SHP77 treated with DMSO at 0.1 percent for 48 hours (cell line): Measurements from ENCODE around the gene ITGB1.
"Not testable (repeated sequence)": the region's sequence is repeated elsewhere in the genome, so short reads cannot be mapped to it uniquely, and the experiment has no call there.

Source experiments
- DNase-seq: peaks from one replicate; lab custom pipeline; 2025; lab: John Stamatoyannopoulos, UW

The ITGB1 gene

DNA sequence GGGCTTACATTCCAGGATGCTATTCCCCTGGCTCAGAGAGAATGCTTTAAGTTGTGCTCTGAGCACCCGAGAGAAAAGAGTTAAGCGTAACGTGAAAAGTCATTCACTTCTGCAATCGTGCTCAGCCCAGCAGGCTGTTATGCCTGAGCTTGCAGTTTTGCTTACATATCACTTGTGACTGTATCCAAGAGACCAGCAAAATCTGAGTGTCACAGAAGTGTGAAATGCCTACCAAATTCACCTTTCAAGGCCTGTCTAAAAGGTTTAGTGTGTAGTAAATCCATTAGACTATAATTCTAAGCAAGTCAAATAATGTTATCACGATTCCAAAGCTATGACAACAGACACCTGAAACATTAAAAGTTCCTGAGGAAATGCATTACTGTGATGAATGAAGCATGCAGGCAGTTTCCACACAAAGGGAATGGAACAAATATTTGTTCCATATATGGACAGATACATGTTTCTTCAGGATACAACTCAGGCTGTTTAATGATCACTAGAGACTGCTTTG, 20.1 kb downstream of the ITGB1 start:
- DNase-seq, result no peak

DNA sequence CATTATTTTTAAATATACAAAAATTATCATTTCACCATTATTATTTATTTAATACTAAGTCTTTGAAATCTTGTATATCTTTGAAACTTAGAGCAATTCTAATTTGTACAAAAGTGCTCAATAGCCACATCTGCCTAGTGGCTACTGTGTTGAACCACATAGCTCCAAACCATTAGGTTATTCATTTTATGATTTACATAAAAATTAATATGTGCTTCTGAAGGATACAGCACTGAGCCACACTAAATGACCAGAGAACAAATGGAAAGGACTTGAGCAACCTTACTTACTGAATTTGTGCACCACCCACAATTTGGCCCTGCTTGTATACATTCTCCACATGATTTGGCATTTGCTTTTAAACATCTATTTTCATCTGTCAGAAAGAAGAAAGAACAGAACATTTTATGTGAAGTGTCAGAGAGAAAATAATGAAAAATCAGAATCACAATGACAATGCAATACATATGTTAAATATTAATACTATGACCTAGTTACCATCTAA, 25.8 kb downstream of the ITGB1 start:
- DNase-seq, result no peak

DNA sequence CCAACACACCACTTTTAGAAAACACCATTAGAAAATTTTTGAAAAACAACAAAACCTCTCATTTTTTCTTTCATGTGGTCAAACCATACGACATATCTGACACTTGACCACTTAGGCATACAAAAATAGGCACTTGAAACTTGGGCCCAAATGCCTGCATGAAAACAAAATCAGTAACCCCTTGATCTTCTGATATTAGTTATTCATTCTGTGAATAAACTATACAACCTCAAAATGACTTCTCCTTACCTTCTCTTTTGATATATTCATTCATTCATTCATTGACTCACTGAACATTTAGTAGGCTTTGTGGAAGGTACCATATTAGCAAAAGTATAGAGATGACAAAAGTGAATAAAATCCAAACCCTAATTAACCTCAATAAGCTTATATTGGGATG, 26.4 kb downstream of the ITGB1 start:
- no peak for DNase-seq

DNA sequence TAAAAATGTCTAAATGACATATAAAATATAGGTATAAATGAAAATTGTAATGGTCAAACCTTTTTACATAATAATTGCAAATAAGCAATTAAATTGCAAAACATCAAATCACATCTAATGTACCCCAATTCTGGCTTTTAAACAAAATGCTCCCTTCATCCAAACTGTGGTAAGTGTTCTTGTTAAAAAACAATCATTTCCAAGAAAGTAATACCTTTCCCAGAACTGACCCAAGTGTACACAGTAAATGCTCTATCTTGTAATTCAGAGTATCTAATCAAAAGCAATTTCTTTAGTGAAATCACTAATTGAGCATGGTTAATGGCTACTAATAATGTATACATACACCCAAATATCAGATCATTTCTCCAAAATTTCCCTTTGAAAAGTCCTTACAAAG, 28.0 kb downstream of the ITGB1 start:
- DNase-seq, result no peak

DNA sequence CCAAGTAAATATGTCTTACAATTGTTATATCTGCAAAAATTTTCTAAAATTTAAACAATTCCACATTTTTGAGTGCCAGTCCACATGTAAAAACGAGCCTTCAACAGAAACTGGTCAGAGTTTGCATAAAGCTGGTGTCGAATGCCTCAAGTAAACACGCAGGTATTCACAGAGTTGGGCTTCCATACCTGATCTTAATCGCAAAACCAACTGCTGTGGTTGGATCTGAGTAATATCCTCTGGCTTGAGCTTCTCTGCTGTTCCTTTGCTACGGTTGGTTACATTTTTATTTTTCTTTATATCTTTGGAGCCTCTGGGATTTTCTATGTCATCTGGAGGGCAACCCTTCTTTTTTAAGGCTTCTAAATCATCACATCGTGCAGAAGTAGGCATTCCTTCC, 28.4 kb downstream of the ITGB1 start:
- no peak for DNase-seq

DNA sequence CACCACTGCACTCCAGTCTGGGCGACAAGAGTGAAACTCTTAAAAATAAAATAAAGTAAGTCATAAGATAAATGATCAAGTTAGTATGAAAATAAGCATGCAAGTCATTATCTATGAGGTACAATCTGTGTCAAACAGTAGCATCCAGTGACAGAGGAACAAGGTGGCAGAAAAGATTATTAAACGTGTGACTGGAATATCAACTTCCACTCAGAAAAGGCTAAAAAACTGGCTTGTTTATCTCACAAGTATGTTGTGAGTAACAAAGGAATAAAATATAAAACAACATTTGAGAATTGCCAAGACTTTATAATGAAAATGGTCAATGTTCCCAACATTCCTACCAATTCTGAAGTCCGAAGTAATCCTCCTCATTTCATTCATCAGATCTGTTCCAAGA, 30.3 kb downstream of the ITGB1 start:
- no peak for DNase-seq

DNA sequence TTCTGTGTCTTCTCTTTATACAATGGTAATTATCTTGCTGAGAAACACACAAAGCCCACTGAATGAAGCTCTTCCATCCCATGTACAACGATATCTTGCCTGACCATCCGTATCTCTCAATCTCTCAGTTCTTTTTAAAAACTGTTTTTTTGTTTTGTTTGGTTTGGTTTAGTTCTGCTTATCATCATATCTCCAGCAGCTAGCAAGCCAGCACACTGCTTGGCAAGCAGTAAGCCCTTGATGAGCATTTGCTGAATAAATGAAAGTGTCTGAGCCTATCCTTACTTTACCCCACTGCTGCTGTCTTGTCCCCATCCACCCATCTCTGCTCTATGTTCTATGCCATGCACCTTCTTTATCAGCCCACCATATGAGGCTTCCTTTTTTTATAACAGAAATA, 34.2 kb downstream of the ITGB1 start:
- no peak for DNase-seq

DNA sequence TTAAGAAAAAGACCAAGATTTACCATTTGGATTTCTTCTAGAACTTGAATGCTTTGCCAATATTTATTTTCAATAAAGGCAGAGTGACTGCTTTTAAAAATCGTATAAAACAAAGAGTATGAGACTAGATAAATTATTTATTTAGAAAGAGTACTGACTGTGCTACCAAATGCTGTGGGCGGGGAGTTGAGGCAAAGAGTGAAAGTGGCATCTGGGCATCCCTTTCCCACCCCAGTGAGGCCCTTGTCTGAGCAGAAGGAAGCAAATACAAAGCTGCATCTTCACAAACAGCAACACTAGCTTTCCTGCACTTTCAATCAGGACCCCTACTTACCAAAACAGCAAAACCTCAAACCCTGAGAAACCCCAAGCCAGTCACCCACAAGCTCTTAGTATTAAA, 34.9 kb downstream of the ITGB1 start:
- no peak for DNase-seq

DNA sequence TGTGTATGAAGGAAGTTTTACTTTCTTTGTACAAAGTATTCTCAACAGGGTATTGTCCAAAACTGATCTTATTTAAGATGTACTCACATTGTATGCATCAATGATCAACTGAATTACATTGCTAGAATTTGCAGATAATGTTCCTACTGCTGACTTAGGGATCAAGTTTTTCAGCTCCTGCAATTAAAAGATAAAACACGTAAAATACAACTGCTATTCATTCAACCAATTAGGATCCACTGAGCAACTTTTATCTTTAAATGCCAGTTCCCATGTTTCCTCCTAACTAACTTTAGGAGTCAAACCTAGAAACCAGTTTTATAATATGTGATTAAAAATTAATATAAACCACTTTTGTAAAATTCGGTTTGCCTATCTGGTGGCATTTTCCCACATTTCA, 35.9 kb downstream of the ITGB1 start:
- no peak for DNase-seq

DNA sequence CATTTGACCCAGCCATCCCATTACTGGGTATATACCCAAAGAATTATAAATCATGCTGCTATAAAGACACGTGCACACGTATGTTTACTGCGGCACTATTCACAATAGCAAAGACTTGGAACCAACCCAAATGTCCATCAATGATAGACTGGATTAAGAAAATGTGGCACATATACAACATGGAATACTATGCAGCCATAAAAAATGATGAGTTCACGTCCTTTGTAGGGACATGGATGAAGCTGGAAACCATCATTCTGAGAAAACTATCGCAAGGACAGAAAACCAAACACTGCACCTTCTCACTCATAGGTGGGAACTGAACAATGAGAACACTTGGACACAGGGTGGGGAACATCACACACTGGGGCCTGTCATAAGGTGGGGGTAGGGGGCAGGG, 40.2 kb downstream of the ITGB1 start:
- not testable (repeated sequence) for DNase-seq

DNA sequence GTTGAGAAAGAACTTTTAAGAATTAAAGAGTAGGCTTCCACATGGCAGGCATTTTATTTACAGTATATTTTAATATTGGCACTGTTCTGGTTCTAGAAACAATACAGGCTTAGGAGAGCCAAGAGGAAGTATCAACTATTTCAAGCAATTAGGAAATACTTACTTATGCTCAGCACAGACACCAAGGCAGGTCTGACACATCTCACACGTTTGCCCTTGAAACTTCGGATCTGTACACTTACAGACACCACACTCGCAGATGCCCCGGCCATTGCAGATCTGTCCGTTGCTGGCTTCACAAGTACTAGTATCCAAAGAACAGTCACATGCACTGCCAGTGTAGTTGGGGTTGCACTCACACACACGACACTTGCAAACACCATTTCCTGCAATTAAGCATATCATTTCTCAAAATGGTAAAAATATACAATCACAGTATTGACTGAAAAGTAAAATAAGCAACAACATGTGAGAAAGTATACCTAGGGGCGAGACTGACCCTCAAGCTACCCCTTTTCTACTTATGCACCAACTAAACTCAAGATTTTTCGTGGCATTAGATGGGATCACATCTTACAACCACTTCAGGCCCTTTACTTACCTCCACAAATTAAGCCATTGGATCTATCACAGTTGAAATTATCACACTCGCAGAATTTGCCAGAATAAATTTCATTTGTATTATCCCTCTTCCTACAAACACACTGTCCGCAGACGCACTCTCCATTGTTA, 46.6 kb downstream of the ITGB1 start:
- no peak for DNase-seq

DNA sequence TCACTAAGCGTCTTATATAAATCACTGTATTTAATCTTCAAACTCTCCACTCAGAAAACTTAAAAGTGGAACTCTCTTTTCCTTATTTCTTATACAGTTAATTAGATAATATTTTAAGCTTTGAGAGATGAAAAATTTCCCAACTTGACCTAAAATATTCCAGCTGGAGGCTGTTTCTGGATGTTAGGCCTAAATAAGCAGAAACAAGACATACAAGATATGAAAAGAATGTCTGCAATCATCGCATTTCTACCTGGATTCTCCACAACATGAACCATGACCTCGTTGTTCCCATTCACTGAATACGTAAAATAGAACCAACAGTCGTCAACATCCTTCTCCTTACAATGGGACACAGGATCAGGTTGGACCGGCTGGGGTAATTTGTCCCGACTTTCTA, 48.1 kb downstream of the ITGB1 start:
- DNase-seq, result not testable (repeated sequence)

DNA sequence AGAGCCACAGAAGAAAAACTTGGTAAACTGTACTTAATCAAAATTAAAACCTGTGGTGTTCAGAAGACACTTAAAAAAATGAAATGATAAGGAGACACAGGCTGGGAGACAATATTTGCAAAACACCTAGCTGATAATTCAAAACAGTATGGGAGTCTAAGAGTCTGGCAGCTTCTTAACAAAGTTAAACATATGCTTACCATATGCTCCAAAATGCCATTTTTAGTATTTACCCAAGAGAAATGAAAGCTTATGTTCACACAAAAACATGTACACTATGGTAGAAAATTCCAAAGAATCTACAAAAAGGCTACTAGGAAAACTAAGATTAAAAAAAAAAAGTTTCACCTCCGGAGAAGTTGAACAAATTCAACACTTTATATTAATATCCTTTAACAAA, 48.6 kb downstream of the ITGB1 start:
- DNase-seq, result no peak

DNA sequence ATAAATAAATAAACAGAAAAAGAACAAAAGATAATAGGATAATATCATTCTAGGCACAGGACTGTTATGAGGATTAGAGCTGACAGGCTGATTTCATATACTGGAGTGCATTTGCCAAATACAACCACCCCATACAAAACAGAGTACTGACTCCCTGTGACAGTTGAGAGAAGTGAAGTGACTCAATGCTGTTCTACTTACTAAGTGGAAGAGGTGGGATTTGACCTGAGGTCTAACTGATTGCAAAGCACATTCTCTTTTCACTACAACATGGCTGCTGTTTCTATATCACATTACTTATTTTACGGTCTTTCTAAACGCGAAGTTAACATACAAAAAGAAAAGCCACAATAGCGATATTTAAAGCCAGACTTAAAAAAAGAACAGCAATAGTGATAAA, 51.4 kb downstream of the ITGB1 start:
- no peak for DNase-seq

DNA sequence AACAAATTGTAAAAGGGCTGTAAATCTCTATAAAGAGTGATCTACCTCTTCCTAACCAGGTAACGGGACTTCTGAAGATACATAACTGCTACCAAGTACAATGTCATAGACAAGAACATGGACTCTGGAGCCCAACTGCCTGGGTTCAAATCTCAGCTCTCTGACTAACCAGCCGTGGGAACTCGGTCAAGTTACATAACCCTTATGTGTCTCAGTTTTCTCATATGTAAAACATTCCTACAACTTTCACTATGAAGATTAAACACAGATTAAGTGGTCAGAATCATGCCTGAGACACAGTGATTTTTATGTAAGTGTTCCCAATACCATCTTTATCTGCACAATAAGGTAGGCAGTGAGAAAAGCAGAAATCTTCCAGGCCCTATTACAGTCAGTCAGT, 52.6 kb downstream of the ITGB1 start:
- DNase-seq, result no peak

DNA sequence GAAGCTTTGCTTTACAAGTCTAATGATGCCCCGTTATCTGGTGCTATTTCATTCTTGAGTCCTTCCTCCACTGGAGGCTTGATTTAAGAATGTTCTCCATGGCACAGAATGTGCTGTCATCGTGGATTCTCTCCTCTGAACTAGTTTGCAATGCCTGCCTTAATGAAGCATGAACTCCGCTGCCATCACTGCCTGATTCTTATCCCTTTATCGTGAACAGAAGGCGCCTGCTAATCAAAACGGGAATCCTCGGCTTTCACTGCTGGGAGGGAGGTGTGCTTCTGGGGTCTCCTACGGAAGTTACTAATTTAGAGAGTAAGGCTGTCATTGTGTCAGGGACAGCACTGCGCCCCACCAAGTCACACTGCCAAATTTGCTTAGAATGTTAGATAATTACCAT, 56.2 kb downstream of the ITGB1 start:
- DNase-seq, result no peak

DNA sequence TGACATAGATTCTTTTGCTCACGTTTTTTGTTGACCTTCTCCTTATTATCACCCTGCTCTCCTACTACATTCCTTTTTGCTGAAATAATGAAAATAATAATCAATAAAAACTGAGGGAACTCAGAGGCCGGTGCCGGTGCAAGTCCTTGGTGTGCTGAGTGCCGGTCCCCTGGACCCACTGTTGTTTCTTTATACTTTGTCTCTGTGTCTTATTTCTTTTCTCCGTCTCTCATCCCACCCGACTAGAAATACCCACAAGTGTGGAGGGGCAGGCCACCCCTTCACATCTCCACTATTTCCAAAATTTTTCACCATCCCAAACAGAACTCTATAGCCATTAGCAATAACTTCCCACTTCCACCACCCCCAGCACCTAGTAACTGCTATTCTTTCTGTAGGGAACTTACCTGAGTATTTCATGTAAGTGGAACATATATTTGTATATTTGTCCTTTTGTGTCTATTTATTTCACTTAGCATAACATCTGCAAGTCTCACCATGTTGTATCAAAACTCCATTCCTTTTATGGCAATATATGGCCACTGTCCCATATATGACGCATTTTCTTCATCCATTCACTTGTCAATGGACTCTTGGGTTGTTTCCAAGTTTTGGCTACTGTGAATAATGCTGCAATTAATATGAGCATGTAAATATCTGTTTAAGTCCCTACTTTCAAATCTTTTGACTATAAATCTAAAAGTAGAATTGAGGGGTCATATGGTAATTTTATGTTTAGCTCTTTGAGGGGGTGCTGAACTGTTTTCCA, 62.6 kb downstream of the ITGB1 start:
- not testable (repeated sequence) for DNase-seq

DNA sequence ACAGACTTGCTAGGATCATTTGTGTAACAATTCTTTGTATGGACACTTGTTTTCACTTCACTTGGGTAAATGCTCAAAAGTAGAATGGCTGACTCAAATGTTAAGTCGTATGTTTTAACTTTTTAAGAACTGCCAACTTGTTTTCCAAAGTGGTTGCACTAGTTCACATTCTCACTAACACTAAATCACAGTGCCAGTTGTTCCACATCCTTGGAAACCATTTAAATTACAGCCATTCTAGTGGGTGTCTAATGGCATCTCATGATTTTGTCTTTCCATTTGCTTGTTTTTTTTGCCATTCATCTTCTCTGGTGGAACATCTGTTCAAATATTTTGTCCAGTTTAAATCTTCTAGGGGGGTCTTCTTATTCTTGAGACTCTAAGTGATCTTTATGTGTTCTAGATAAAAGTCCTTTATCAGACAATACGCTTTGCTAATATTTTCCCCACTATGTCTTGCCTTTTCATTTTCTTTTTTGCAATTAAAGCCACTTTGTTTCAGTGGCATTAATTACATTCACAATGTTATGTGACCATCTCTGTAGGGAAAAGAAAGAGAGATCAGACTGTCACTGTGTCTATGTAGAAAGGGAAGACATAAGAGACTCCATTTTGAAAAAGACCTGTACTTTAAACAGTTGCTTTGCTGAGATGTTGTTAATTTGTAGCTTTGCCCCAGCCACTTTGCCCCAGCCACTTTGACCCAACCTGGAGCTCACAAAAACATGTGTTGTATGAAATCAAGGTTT, 63.9 kb downstream of the ITGB1 start:
- no peak for DNase-seq

DNA sequence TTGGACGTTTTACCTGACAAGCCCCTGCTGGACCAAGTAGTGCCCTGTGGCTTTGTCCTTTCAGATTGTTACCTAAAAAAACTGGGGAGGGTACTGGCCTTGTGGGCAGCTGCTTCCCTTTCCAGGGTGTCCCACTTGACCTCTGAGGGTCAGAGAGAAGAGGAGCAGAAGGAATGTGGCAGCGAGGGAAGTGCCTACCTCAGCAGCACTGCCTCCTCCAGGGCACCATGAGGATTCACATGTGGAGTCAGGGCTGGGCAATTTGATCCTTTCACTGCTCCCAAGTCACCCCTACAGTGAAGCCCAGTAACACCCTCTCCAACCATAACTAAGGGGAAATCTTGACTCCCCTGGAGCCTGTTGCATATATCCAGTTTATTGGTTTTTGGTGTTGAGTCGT, 64.6 kb downstream of the ITGB1 start:
- no peak for DNase-seq

DNA sequence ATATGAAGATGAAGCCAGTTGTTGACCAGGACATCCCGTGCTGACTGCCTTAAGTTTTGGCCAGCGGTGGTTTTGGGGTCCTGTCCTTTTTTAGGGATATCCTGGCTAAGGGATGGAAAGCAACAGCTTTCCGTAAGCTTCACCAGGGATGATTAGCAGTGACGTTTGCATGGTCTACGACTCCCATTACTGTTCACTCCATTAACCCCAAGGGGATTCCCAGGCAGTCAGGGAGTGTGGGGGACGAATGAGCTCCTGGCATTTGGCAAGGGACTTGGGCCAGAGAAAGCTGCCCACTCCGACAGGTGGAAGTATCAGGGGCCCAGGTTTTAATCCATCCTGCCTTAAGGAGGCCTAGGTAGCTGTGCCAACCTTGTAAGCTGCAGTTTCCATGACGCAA, 66.8 kb downstream of the ITGB1 start:
- DNase-seq, result no peak

DNA sequence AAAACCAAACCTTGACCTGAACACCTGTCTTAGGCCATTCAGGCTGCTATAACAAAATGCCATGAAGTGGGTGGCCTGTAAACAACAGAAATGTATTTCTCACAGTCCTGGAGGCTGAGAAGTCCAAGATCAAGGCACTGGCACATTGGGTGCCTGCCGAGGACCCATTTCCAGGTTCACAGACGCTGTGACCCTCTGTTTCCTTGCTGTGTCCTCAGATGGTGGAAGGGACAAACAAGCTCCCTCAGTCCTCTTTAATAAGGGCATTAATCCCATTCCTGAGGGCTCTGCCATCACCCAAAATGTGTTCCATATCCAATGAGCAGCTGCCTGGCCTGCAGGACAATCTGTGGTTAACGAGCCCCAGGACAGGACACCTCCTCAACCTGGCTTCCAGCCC, 67.6 kb downstream of the ITGB1 start:
- no peak for DNase-seq

DNA sequence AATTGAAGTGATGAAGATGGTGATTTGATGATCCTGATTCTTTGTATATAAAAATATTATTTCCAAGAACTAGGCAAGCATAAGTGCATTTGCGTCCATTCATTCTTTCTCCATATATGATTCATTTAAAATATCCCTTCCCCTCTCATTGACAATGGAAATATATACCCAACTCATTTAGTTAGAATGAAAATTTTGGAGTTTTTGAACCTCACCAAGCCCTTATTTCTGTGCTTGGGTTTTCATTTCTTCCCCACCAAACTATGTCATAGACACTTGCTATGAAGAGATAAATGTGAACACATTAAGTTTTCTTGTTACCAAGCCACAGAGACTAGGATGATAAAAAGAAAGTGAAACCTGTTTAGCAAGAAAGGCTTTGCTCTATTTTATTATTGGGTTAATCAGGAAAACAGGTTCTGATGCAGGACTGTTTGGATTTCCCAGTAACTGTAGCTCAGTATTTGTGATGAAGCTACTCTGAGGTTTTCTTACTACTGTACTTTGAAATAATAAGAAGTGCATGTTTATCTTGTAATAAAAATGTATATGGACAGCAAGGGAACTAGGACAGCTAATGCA, 68.3 kb downstream of the ITGB1 start:
- DNase-seq, result no peak
